ENCODE data around the gene AOAH. TPM values are rescaled to one million over a fixed set of nuclear protein-coding genes. Genes with fewer than 3 reads are reported as not detected.
"Not testable (repeated sequence)": the region's sequence is repeated elsewhere in the genome, so short reads cannot be mapped to it uniquely, and the experiment has no call there.

The AOAH gene
- total RNA-seq, 1 experiment from 2014 or later, result not detected

- no peak for DNase-seq (ENCODE audit: low read depth)
Measured at GRCh38 chr7:36736090-36736898, 12.0 kb upstream of the AOAH start.

DNA sequence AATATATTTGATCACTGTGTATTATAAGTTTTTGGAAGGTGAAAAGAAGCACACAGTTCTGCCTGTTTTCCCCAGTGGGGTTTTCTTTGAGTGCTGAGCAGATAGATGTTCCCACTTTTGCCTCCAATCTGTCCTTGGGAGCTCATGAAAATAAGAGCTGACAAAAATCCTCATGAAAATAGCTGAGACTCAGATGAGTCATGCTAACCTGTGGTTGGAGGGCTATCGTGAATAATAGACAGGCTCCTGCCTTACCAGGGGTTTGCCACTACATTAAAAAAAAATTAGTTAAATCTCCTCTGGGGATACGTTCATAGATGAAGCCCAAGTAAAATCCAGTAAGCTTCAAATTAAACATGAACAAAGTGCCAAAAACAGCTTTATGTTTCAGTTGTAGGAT, 10.9 kb upstream of the AOAH start:
- DNase-seq (ENCODE audit: low read depth), result no peak

DNA sequence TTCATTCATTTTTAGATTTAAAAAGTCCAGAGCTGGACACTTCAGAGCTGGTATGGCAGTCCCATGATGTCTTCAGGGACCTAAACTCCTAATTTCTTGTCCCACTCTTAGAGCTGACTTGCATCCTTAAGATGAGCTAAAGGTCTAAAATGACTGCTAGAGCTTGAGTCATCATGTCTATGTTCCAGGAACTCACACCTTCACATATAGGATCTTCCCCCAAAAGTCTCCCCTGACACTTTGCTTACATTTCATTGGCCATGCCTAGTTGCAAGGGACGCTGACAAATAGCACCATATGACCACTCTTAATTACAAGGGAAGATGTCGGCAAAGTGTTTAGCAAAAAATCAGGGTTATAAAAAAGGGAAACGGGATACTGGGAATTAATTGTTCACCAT, 10.4 kb upstream of the AOAH start:
- DNase-seq (ENCODE audit: low read depth), result no peak

GRCh38 chr7:36733411-36733810, 9.1 kb upstream of the AOAH start:
- DNase-seq (ENCODE audit: low read depth), result no peak

DNA sequence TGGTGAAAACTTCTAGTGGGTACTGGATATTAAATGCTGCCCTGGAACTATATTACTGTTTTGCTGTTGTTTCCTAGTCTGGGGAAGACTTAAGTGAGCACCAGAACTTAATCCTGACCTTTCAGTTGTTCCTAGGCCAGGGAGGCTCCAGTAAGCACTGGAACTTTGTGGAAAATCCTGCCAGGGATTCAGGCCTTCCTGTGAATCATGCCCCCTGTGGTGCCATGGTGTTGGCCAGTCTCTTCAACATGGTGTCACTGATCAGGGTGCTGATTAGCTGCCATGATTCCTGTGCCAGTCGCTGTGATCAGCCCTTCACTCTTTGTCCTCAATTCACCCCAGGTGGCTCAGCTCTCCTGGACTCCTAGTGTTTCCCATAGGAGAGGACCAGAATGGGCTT, 8.5 kb upstream of the AOAH start:
- DNase-seq (ENCODE audit: low read depth), result no peak

GRCh38 chr7:36730046-36730445, 5.8 kb upstream of the AOAH start:
- DNase-seq (ENCODE audit: low read depth), result no peak

- DNase-seq (ENCODE audit: low read depth), result no peak
Measured at GRCh38 chr7:36728143-36728542, 3.8 kb upstream of the AOAH start.

- DNase-seq (ENCODE audit: low read depth), result no peak
Measured at GRCh38 chr7:36726806-36727503, 2.7 kb upstream of the AOAH start.

DNA sequence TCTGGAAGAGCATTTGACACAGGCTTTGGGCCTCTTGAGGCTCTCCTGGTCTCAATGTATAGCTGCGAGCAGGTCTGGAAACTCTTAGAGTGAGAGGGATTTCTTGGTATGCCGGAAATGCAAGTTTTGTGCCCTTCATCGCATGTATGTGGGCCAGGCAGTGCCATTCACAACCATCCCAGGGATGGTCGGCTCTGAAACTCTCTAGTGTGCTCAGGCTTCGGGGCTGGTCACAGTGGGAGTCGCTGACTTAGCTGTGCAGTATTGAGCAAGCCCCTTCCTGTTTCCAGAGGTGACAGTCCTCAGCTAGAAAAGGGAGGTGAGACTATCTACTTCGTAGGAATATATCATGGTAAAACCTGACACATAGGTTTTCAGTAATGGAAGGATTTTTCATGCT, 2.0 kb upstream of the AOAH start:
- DNase-seq (ENCODE audit: low read depth), result no peak

DNA sequence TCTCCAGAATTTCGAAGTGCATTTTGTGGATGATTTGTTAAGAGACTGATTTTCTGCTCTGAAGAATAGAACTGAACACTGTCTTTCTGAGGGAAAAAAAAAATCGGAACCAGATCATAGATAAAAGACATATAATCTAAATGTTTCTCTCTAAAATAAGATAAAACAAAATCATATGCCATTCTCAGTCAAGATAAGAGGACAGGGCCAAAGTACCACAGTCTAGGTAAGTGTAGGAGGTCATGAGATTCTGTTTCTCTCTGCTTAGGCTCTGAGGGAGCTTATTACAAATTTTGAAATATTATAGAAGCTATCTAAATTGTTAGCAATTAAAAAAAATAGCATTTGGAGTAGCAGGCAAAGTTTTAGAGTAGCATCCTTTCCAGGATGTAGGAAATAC, 702 bp upstream of the AOAH start:
- DNase-seq (ENCODE audit: low read depth), result no peak

DNA sequence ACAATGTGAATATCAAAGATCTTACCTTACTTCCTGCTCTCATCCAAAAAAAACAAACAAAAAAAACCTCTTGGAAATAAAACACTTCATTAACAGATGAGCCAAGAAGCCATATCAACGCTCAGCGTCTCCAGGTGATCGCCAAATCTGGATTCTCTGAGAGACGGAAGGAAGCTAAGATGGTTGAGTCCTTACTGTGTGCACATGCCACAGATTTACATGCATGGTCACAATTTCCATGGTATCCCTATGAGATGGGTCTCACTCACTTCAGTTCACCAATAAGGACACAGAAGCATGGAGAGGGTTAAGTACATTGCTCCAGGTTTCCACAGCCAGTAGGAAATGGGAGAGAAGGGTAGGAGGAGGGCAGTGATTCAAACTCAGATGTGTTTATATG, 1.0 kb downstream of the AOAH start:
- DNase-seq (ENCODE audit: low read depth), result no peak

DNA sequence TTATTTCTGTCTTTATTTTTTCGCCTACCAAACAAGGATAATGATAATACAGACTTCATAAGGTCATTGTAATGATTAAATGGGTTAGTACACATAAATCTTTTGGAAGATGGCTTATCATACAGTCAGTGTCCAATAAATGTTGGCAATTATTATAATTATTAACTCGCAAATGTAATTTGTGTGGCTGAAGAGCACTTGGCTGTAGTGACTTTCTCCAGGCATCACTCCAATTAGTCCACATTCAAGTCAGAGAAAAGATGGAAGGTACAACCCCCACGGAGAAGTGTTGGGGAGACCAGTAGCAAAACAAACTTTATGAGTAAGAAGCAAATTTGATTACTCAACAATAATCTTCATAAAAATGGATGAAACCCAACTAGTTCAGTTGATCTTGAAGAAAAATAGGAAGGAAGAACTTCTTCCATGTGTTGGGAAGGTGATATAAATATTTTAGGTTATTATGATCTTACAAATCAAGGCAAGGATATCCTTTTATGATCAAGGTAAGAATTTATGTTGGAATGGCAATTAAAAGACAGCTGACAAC, 5.1 kb downstream of the AOAH start:
- DNase-seq (ENCODE audit: low read depth), result no peak

GRCh38 chr7:36717586-36717985, 6.7 kb downstream of the AOAH start:
- no peak for DNase-seq (ENCODE audit: low read depth)

DNA sequence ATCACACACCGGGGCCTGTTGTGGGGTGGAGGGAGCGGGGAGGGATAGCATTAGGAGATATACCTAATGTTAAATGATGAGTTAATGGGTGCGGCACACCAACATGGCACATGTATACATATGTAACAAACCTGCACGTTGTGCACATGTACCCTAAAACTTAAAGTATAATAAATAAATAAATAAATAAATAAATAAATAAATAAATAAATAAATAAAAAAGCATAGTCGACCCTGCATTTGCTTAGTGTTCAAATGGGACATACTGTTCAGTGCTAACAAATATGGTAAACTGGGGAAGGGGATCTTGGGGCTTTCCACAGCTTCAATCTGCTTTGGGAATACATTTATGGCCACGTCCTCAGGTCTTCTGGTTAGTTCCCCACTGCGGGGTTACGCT, 7.5 kb downstream of the AOAH start:
- not testable (repeated sequence) for DNase-seq (ENCODE audit: low read depth)

DNA sequence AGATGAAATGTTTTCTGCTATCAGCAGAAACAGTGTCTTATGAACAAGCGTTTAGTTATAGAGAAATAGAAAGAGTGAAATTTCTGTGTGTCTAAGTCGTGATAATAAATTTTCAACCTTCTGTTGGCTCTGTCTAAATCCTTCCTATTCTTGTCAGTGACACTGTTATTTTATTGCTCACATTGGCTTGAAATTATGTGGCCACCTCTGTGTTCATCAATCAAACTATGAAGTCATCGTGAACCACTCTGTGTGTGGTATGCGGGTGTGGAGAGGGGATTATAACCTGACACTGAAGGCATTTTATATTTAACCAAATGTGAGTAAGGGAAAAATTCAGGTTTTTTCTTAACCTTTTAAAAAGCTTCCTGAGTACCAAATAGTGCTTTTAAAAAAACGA, 12.3 kb downstream of the AOAH start:
- no peak for DNase-seq (ENCODE audit: low read depth)

GRCh38 chr7:36711256-36711655, 13.0 kb downstream of the AOAH start:
- no peak for DNase-seq (ENCODE audit: low read depth)

DNA sequence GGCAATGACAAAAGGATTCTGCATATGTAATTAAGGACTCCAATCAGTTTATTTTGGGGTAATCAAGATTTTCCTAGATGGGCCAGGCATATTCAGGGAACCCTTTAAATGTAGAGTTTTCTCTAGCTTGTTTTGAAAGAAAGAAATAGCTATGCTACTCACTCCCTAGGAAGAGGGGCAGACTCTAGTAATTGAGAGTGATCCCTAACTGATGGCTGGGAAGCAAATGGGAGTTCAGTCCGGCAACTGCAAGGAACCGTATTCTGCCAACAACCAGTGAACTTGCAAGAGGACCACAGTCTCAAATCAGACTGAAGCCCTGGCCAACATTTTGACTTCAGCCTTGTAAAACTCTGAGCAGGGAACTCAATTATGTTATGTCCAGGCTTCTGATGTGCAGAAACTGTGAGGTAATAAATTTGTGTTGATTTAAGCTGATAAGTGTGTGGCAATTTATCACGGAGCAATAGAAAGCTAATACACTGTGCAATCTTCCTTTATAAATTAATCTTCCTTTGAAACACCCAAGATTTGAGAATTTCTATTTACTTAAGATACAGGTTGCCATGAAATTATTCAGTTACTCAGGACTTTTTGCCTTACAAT, 14.0 kb downstream of the AOAH start:
- no peak for DNase-seq (ENCODE audit: low read depth)

- no peak for DNase-seq (ENCODE audit: low read depth)
Measured at GRCh38 chr7:36708767-36709166, 15.5 kb downstream of the AOAH start.

DNA sequence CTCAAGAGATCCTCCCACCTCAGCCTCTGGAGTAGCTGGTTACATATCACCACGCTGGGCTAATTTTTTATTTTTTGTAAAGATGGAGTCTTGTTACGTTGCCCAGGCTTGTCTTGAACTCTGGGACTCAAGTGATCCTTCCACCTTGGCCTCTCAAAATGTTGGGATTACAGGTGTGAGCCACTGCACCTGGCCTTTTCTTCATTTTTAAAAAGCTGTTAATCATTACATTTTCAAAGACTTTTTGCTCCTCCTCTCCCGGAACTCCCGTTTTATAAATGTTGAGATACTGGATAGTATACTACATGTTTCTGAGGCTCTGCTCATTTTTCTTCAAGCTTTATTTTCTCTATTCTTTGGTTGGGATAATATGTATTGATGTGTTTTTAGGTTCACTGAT, 16.4 kb downstream of the AOAH start:
- no peak for DNase-seq (ENCODE audit: low read depth)

DNA sequence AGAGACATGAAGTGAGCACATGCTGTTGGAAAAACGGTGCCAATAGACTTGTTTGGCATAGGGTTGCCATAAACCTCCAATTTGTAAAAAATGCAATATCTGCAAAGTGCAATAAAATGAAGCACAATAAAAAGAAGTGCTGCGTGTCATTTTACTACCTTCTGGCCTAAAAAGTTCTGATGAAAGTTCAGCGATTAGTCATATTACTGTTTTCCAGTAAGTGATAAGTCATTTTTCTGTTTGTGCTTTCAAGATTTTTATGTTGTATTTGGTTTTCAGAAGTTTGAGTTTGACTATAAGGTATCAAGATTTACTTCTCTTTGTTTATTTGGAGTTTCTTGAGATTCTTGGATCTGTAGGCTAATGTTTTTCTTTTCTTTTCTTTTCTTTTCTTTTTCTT, 16.8 kb downstream of the AOAH start:
- no peak for DNase-seq (ENCODE audit: low read depth)

DNA sequence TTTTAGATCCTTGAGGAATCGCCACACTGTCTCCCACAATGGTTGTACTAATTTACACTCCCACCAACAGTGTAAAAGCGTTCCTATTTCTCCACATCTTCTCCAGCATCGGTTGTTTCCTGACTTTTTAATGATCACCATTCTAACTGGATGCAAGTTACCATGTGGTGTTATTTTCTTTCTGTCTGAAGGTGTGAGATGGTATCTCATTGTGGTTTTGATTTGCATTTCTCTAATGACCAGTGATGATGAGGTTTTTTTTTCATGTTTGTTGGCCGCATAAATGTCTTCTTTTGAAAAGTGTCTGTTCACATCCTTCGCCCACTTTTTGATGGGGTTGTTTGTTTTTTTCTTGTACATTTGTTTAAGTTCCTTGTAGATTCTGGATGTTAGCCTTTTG, 20.4 kb downstream of the AOAH start:
- DNase-seq (ENCODE audit: low read depth), result not testable (repeated sequence)

DNA sequence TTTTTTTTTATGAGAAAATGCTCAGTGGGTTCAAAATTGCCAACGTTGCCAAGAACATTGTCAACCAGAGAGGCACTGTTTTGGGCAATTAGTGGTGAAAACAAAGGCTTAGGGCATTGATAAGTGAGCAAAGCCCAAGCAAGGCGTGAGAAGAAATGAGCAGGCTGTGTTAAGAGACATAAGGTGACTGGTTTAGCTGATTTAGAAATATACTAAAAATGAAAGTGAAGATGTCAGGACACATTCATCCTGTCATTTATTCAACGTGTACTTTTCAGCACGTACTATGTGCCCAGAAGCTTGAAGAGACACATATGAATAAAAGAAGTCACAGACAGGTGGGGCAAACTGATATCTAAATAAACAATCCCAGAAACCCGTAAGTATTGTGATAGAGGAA, 31.8 kb downstream of the AOAH start:
- no peak for DNase-seq (ENCODE audit: low read depth)

- DNase-seq (ENCODE audit: low read depth), result no peak
Measured at GRCh38 chr7:36691983-36692382, 32.3 kb downstream of the AOAH start.

Measured in RPMI7951 (cell line).